Endothelial cell of umbilical vein (primary cell): ENCODE results near the gene CYP27C1. TPM values are rescaled to one million over a fixed set of nuclear protein-coding genes. Genes with fewer than 3 reads are reported as not detected.

Source experiments
- BruUV-seq: library from RNA; stranded (reverse); fragments of 400-500 nt; replicated peaks from 2 replicates; lab custom pipeline; 2021; lab: Mats Ljungman, UMichigan
- CTCF ChIA-PET: fragments of 300-600, 350-600 bp; sonication (Branson Sonifier 250); formaldehyde crosslinking; loops from one replicate; lab custom pipeline; 2021; ENCODE audit warnings: antibody characterized with exemption, inconsistent platforms; lab: Charles Lee
- POLR2A ChIA-PET: fragments of 300-600, 350-600 bp; sonication (Branson Sonifier 250); formaldehyde crosslinking; loops from one replicate; lab custom pipeline; 2021; ENCODE audit warnings: antibody characterized with exemption, inconsistent platforms; lab: Charles Lee
- DNase-seq: peaks from one replicate; pipeline ENCODE4 v3.0.0-alpha.2; 2011; ENCODE audit warnings: low read depth, low spot score
- FAIRE-seq: peaks from 2 replicates; lab custom pipeline; 2011; peaks lifted over from hg19 to GRCh38; lab: Jason Lieb, UNC
- H2AFZ ChIP-seq: 2 replicates; pipeline ENCODE4 v1.6.0; 2012; ENCODE audit warnings: low read depth, low read length, control low read depth, inconsistent platforms
- H3K27ac ChIP-seq: 2 replicates; pipeline ENCODE4 v1.5.1; 2011; ENCODE audit warnings: low read depth, mild to moderate bottlenecking, control low read depth, low read length, moderate library complexity; ENCODE audit not compliant: insufficient read depth
- H3K27me3 ChIP-seq, 2 experiments: 2 replicates each; pipeline versions ENCODE4 v1.6.0 to v1.6.1; 2011; ENCODE audit warnings: low read length in 2 of 2, mixed read lengths in 1 of 2; ENCODE audit not compliant: control insufficient read depth in 2 of 2, insufficient read depth in 2 of 2
- H3K36me3 ChIP-seq, 2 experiments: 2 replicates in 1 of 2; 3 replicates in 1 of 2; pipeline ENCODE4 v1.5.1; 2011; ENCODE audit warnings: low read length in 2 of 2, mild to moderate bottlenecking in 1 of 2, moderate library complexity in 1 of 2; ENCODE audit not compliant: control insufficient read depth in 2 of 2, insufficient read depth in 2 of 2; ENCODE audit errors: extremely low read depth in 1 of 2
- H3K4me1 ChIP-seq: 3 replicates; pipeline ENCODE4 v1.5.1; 2011; ENCODE audit warnings: mild to moderate bottlenecking, low read length; ENCODE audit not compliant: control insufficient read depth, insufficient read depth; ENCODE audit errors: extremely low read depth
- H3K4me2 ChIP-seq: 2 replicates; pipeline ENCODE4 v1.6.1; 2011; ENCODE audit warnings: low read length, control low read depth, mixed read lengths; ENCODE audit not compliant: insufficient read depth
- H3K4me3 ChIP-seq, 3 experiments: fragments of 200-600 bp in 1 of 3; sonication (generic), shearing (Covaris generic) in 1 of 3; replicated peaks in 1 of 3; 2 replicates each; pipeline ENCODE4 v1.5.1; 2011 to 2016; ENCODE audit warnings: control low read depth in 3 of 3, low read length in 3 of 3, mild to moderate bottlenecking in 2 of 3, inconsistent platforms in 1 of 3, low read depth in 1 of 3, moderate library complexity in 1 of 3; ENCODE audit not compliant: insufficient read depth in 1 of 3
- H3K79me2 ChIP-seq: 2 replicates; pipeline ENCODE4 v1.6.0; 2012; ENCODE audit warnings: low read length, inconsistent platforms; ENCODE audit not compliant: control insufficient read depth, insufficient read depth
- H3K9ac ChIP-seq: replicated peaks from 2 replicates; pipeline ENCODE3; 2011; ENCODE audit warnings: low read length, control low read depth; ENCODE audit not compliant: insufficient read depth; ENCODE audit errors: extremely low read depth
- H3K9me1 ChIP-seq: replicated peaks from 3 replicates; pipeline ENCODE4 v1.6.0; 2011; ENCODE audit warnings: mild to moderate bottlenecking, low read length; ENCODE audit not compliant: control insufficient read depth, insufficient read depth; ENCODE audit errors: extremely low read depth
- H3K9me3 ChIP-seq: replicated peaks from 2 replicates; pipeline ENCODE4 v1.5.1; 2012; ENCODE audit warnings: low read length, inconsistent platforms; ENCODE audit not compliant: control insufficient read depth, insufficient read depth
- H4K20me1 ChIP-seq: replicated peaks from 2 replicates; pipeline ENCODE3; 2011; ENCODE audit warnings: mild to moderate bottlenecking, low read length; ENCODE audit not compliant: control insufficient read depth, insufficient read depth; ENCODE audit errors: extremely low read depth
- CTCF ChIP-seq, 2 donors: IDR thresholded peaks; 1 replicate in 1 of 2; 2 replicates in 1 of 2; pipeline ENCODE4 v1.5.1; 2011; ENCODE audit warnings: low read length in 2 of 2, mild to moderate bottlenecking in 2 of 2, moderate library complexity in 2 of 2, control low read depth in 1 of 2, inconsistent platforms in 1 of 2, low read depth in 1 of 2; ENCODE audit not compliant: insufficient read depth in 1 of 2; ENCODE audit errors: extremely low read depth in 1 of 2
- EZH2 ChIP-seq: IDR thresholded peaks from 2 replicates; pipeline ENCODE4 v1.6.1; 2012; ENCODE audit warnings: borderline replicate concordance, low read depth, mild to moderate bottlenecking, moderate library complexity, low read length, inconsistent platforms; ENCODE audit not compliant: severe bottlenecking
- FOS ChIP-seq: IDR thresholded peaks from 2 replicates; pipeline ENCODE4 v1.6.1; 2011; ENCODE audit warnings: mild to moderate bottlenecking, low read length, moderate library complexity, borderline replicate concordance; ENCODE audit not compliant: insufficient read depth
- GATA2 ChIP-seq: IDR thresholded peaks from 2 replicates; pipeline ENCODE4 v1.7.0; 2011; ENCODE audit warnings: low read depth, mild to moderate bottlenecking, moderate library complexity, mixed read lengths, low read length; ENCODE audit not compliant: insufficient read length, insufficient read depth
- JUN ChIP-seq: IDR thresholded peaks from 2 replicates; pipeline ENCODE4 v1.6.1; 2011; ENCODE audit warnings: borderline replicate concordance, low read depth; ENCODE audit not compliant: insufficient read length, insufficient read depth
- MAX ChIP-seq: IDR thresholded peaks from 2 replicates; pipeline ENCODE4 v1.6.1; 2011; ENCODE audit not compliant: insufficient read depth, insufficient read length
- MYC ChIP-seq: IDR thresholded peaks from one replicate; pipeline ENCODE4 v1.6.1; 2011; ENCODE audit warnings: mild to moderate bottlenecking, low read depth, low read length
- POLR2A ChIP-seq: IDR thresholded peaks from 2 replicates; pipeline ENCODE4 v1.6.1; 2012; ENCODE audit warnings: low read depth, mild to moderate bottlenecking, control low read depth, low read length
- POLR2AphosphoS5 ChIP-seq: IDR thresholded peaks from 2 replicates; pipeline ENCODE4 v1.6.1; 2012; ENCODE audit warnings: low read depth, mild to moderate bottlenecking, control low read depth, low read length, moderate library complexity; ENCODE audit not compliant: insufficient read depth
- dilution Hi-C: fragments of 300-500 bp; cut with MboI; formaldehyde crosslinking; loops from one replicate; pipeline ENCODE4 v1.15.0; 2019; ENCODE audit warnings: low sequenced_read_pairs; ENCODE audit not compliant: extremely low pct_ligation_motif_present
- intact Hi-C: fragments of 100-400 bp; cut with micrococcal nuclease; formaldehyde crosslinking; loops from one replicate; pipeline ENCODE4 v1.10.0; 2022
- polyA plus RNA-seq, 4 experiments: library from polyadenylated mRNA; depleted of rRNA in 3 of 4; stranded (reverse) in 3 of 4; unstranded in 1 of 4; fragments of >200 nt; gene quantifications; 2 replicates each; pipeline versions ENCODE4 v1.2.1 to v1.2.3, GENCODE V29; 2011 to 2012; ENCODE audit warnings: missing spikeins in 1 of 4
- total RNA-seq: library from RNA; stranded (reverse); gene quantifications from 2 replicates; pipeline ENCODE4 v1.2.3, GENCODE V29; 2021

CYP27C1 gene
- total and polyA plus RNA-seq, 2 donors (not counting 3 experiments of a cell fraction or from before 2014, with no cell fraction given) = not detected

GRCh38 chr2:127149384-127149783 is 70.7 kb downstream of the CYP27C1 start:
- intact Hi-C loops = no loop called here
- H3K4me3 ChIP-seq = no peak overlapping the region
- H2AFZ ChIP-seq = no peak overlapping the region
- no peak for TF ChIP-seq MYC
- TF ChIP-seq JUN = peak; percentile 45
- TF ChIP-seq FOS = peak; percentile 91
- dilution Hi-C loops = no loop called here
- H3K4me2 ChIP-seq = peak overlapping the region; percentile 27
- BruUV-seq = no TSS peak
- ChIA-PET CTCF (interaction anchor here (0.7 to 1.5 kb wide), 4 partner anchors 13 to 99 kb away, joined by 3 to 6 read pairs (median 3); partner anchors contain the start of gene BIN1), POLR2A (interaction anchor here (1.0 kb wide), 1 partner anchor 42 kb away, joined by 4 read pairs; the partner anchor contains the start of gene BIN1)
- no peaks in the 10 kb centered on the region for H3K9me1 ChIP-seq
- H3K27ac ChIP-seq = peak overlapping the region; percentile 29
- no peak overlapping the region for H3K9ac ChIP-seq
- H3K4me1 ChIP-seq = peaks cover 28% of the 10 kb centered on the region
- peak; percentile 63 for DNase-seq
- no peaks in the 10 kb centered on the region for H3K79me2 ChIP-seq
- no peaks in the 10 kb centered on the region for H3K36me3 ChIP-seq
- H4K20me1 ChIP-seq = no peaks in the 10 kb centered on the region
- peak; percentile 74 for FAIRE-seq
- H3K27me3 ChIP-seq = no peaks in the 10 kb centered on the region
- H3K9me3 ChIP-seq = no peaks in the 10 kb centered on the region

GRCh38 chr2:127146820-127147502 is 73.1 kb downstream of the CYP27C1 start:
- POLR2A ChIA-PET = no interaction called here
- Histone ChIP-seq H3K27ac (no peak overlapping the region), H3K4me1 (peaks cover 24% of the 10 kb centered on the region), H3K4me3 (no peak overlapping the region), H4K20me1 (no peaks in the 10 kb centered on the region), H3K9ac (no peak overlapping the region), H3K4me2 (no peak overlapping the region), H3K79me2 (no peaks in the 10 kb centered on the region), H3K9me3 (no peaks in the 10 kb centered on the region), H3K27me3 (no peaks in the 10 kb centered on the region), H3K9me1 (no peaks in the 10 kb centered on the region), H3K36me3 (no peaks in the 10 kb centered on the region), H2AFZ (no peak overlapping the region)
- CTCF ChIA-PET = interaction anchor here (1.5 kb wide), 1 partner anchor 79 kb away, joined by 6 read pairs; no protein-coding TSS in a partner anchor
- BruUV-seq = no TSS peak
- FAIRE-seq = no peak
- intact Hi-C loops (no loop called here), dilution Hi-C loops (no loop called here)
- no peak for DNase-seq
- TF ChIP-seq POLR2A (no peak), POLR2AphosphoS5 (no peak), EZH2 (no peak), MAX (no peak), FOS (no peak), MYC (no peak), GATA2 (no peak), CTCF (IDR thresholded peaks at IDR 0.05; ENCODE audit: extremely low read depth in 1 of 2, insufficient read depth in 1 of 2, low read depth in 1 of 2, low read length in 2 of 2) (no peak), JUN (no peak)
